ENCODE results near the gene DYSF.

DNA sequence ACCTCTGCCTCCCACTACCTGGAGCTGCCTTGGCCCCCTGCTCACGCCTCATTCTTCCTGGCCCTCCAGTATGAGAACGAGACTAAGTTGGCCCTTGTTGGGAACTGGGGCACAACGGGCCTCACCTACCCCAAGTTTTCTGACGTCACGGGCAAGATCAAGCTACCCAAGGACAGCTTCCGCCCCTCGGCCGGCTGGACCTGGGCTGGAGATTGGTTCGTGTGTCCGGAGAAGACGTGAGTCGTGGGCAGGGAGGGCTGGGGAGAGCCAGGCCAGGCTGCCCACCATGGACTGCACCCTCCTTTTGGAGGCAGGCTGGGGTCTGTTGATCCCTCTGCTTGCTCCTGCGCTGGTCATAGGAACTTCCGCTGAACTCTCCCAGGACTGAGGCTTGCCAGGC, 114.7 kb downstream of the DYSF start:
- TF ChIP-seq TARDBP (IDR thresholded peaks at IDR 0.05) (no peak), L3MBTL2 (conservative IDR thresholded peaks at IDR 0.05) (no peak), FOXM1 (IDR thresholded peaks at IDR 0.05; ENCODE audit: borderline replicate concordance) (no peak), SP1 (IDR thresholded peaks at IDR 0.05) (no peak), NFRKB (IDR thresholded peaks at IDR 0.05) (no peak), FOXA1 (IDR thresholded peaks at IDR 0.05) (no peak), ZNF384 (IDR thresholded peaks at IDR 0.05) (no peak), LEF1 (IDR thresholded peaks at IDR 0.05; ENCODE audit: borderline replicate concordance) (no peak), BHLHE40 (IDR thresholded peaks at IDR 0.05; ENCODE audit: borderline replicate concordance) (no peak), FOXK2 (IDR thresholded peaks at IDR 0.05) (no peak), ARNT (IDR thresholded peaks at IDR 0.05) (no peak), ELF4 (IDR thresholded peaks at IDR 0.05) (no peak), SUZ12 (IDR thresholded peaks at IDR 0.05) (no peak)
- TF ChIP-seq, protein P1, sequence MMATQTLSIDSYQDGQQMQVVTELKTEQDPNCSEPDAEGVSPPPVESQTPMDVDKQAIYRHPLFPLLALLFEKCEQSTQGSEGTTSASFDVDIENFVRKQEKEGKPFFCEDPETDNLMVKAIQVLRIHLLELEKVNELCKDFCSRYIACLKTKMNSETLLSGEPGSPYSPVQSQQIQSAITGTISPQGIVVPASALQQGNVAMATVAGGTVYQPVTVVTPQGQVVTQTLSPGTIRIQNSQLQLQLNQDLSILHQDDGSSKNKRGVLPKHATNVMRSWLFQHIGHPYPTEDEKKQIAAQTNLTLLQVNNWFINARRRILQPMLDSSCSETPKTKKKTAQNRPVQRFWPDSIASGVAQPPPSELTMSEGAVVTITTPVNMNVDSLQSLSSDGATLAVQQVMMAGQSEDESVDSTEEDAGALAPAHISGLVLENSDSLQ (IDR thresholded peaks at IDR 0.05), result no peak
